Measurements from ENCODE around the gene NLRP11.

Gene NLRP11

GRCh38 chr19:55831846-55832245 lies at the start of gene NLRP11:
Gene NLRP11, minus strand, starts transcription at chr19:55831999. Its CDS starts 13,825 bp downstream, at chr19:55818174.
- DNase-seq (ENCODE audit: low read depth in 2 of 2) = no peak

GRCh38 chr19:55877211-55877610 lies 45.4 kb upstream of the NLRP11 start:
- DNase-seq (ENCODE audit: low read depth in 2 of 2) = no peak

GRCh38 chr19:55870736-55871135 lies 38.9 kb upstream of the NLRP11 start:
- no peak for DNase-seq (ENCODE audit: low read depth in 2 of 2)

GRCh38 chr19:55867101-55867500 lies 35.3 kb upstream of the NLRP11 start:
- no peak for DNase-seq (ENCODE audit: low read depth in 2 of 2)

GRCh38 chr19:55866521-55866920 lies 34.7 kb upstream of the NLRP11 start:
- no peak for DNase-seq (ENCODE audit: low read depth in 2 of 2)

- no peak for DNase-seq (ENCODE audit: low read depth in 2 of 2)
These were observed 27.2 kb upstream of the NLRP11 start for GRCh38 chr19:55858969-55859368.

GRCh38 chr19:55858401-55858800 lies 26.6 kb upstream of the NLRP11 start:
- no peak for DNase-seq (ENCODE audit: low read depth in 2 of 2)

GRCh38 chr19:55857974-55858373 lies 26.2 kb upstream of the NLRP11 start:
- no peak for DNase-seq (ENCODE audit: low read depth in 2 of 2)

- no peak for DNase-seq (ENCODE audit: low read depth in 2 of 2)
These were observed 25.4 kb upstream of the NLRP11 start for GRCh38 chr19:55857149-55857548.

- no peak for DNase-seq (ENCODE audit: low read depth in 2 of 2)
These were observed 23.4 kb upstream of the NLRP11 start for GRCh38 chr19:55855160-55855559.

GRCh38 chr19:55838906-55839305 lies 7.1 kb upstream of the NLRP11 start:
- DNase-seq (ENCODE audit: low read depth in 2 of 2) = no peak

GRCh38 chr19:55838251-55838650 lies 6.5 kb upstream of the NLRP11 start:
- DNase-seq (ENCODE audit: low read depth in 2 of 2) = no peak

- no peak for DNase-seq (ENCODE audit: low read depth in 2 of 2)
These were observed 4.5 kb upstream of the NLRP11 start, which contains the start of gene NLRP4 for GRCh38 chr19:55836340-55836739. Gene NLRP4, plus strand, starts transcription at chr19:55836540. Its CDS starts 15,541 bp downstream, at chr19:55852081.

GRCh38 chr19:55832676-55833075 lies 877 bp upstream of the NLRP11 start:
- DNase-seq (ENCODE audit: low read depth in 2 of 2) = no peak

GRCh38 chr19:55830656-55831055 lies 1.1 kb downstream of the NLRP11 start:
- no peak for DNase-seq (ENCODE audit: low read depth in 2 of 2)

- no peak for DNase-seq (ENCODE audit: low read depth in 2 of 2)
These were observed 11.8 kb downstream of the NLRP11 start for GRCh38 chr19:55820037-55820436.

GRCh38 chr19:55813906-55814305 lies 17.9 kb downstream of the NLRP11 start:
- DNase-seq (ENCODE audit: low read depth in 2 of 2) = no peak

GRCh38 chr19:55812449-55812848 lies 19.4 kb downstream of the NLRP11 start:
- no peak for DNase-seq (ENCODE audit: low read depth in 2 of 2)

GRCh38 chr19:55811340-55811739 lies 20.5 kb downstream of the NLRP11 start:
- DNase-seq (ENCODE audit: low read depth in 2 of 2) = no peak

- no peak for DNase-seq (ENCODE audit: low read depth in 2 of 2)
These were observed 22.3 kb downstream of the NLRP11 start for GRCh38 chr19:55809381-55810058.

- DNase-seq (ENCODE audit: low read depth in 2 of 2) = no peak
These were observed 29.5 kb downstream of the NLRP11 start for GRCh38 chr19:55802281-55802680.

- no peak for DNase-seq (ENCODE audit: low read depth in 2 of 2)
These were observed 30.4 kb downstream of the NLRP11 start for GRCh38 chr19:55801416-55801815.

GRCh38 chr19:55795021-55795420 lies 36.8 kb downstream of the NLRP11 start:
- no peak for DNase-seq (ENCODE audit: low read depth in 2 of 2)

- DNase-seq (ENCODE audit: low read depth in 2 of 2) = no peak
These were observed 50.7 kb downstream of the NLRP11 start for GRCh38 chr19:55781112-55781511.
